ENCODE data around the gene RNF113B. TPM values are rescaled to one million over a fixed set of nuclear protein-coding genes. Genes with fewer than 3 reads are reported as not detected.

RNF113B gene
- total RNA-seq, 2 experiments from 2014 or later = not detected

GRCh38 chr13:98222816-98223215, 45.7 kb upstream of the RNF113B start:
- no peaks in the 10 kb centered on the region for H3K9me3 ChIP-seq (ENCODE audit: low read length)
- TF ChIP-seq EZH2phosphoT487 (IDR thresholded peaks at IDR 0.05; ENCODE audit: borderline replicate concordance, low read depth, low read length) (no peak), CTCF (conservative IDR thresholded peaks at IDR 0.05; ENCODE audit: low read length) (no peak)
- BruUV-seq (replicated peaks) = no TSS peak
- POLR2A ChIA-PET = no interaction called here
- no peaks in the 10 kb centered on the region for H3K9me2 ChIP-seq (ENCODE audit: insufficient read depth, low read length)
- CTCF ChIA-PET (ENCODE audit: unreplicated experiment) = no interaction called here
- no peak overlapping the region for H3K4me3 ChIP-seq (ENCODE audit: low read depth, low read length, poor library complexity, severe bottlenecking)
- H3K4me2 ChIP-seq (ENCODE audit: low read length) = no peak overlapping the region
- no peak overlapping the region for H2AFZ ChIP-seq (ENCODE audit: low read length)
- H3K4me1 ChIP-seq (ENCODE audit: insufficient read depth, low read length, poor library complexity, severe bottlenecking) = no peaks in the 10 kb centered on the region
- H4K20me1 ChIP-seq (ENCODE audit: insufficient read depth, low read length) = no peaks in the 10 kb centered on the region
- no peaks in the 10 kb centered on the region for H3K79me2 ChIP-seq (ENCODE audit: insufficient read depth, low read depth, low read length)
- DNase-seq (ENCODE audit: low spot score) = no peak
- no peak overlapping the region for H3K27ac ChIP-seq (ENCODE audit: low read depth, low read length, poor library complexity, severe bottlenecking)
- H3K36me3 ChIP-seq (ENCODE audit: insufficient read depth, low read length) = no peaks in the 10 kb centered on the region
- intact Hi-C loops (cut with micrococcal nuclease; ENCODE audit: unreplicated experiment) = no loop called here

- Histone ChIP-seq H3K9me2 (ENCODE audit: insufficient read depth, low read length) (no peaks in the 10 kb centered on the region), H3K36me3 (ENCODE audit: insufficient read depth, low read length) (no peaks in the 10 kb centered on the region), H2AFZ (ENCODE audit: low read length) (no peak overlapping the region), H3K4me3 (ENCODE audit: low read depth, low read length, poor library complexity, severe bottlenecking) (no peak overlapping the region), H3K4me1 (ENCODE audit: insufficient read depth, low read length, poor library complexity, severe bottlenecking) (no peaks in the 10 kb centered on the region), H3K27ac (ENCODE audit: low read depth, low read length, poor library complexity, severe bottlenecking) (no peak overlapping the region), H3K4me2 (ENCODE audit: low read length) (no peak overlapping the region), H3K79me2 (ENCODE audit: insufficient read depth, low read depth, low read length) (no peaks in the 10 kb centered on the region), H3K9me3 (ENCODE audit: low read length) (no peaks in the 10 kb centered on the region), H4K20me1 (ENCODE audit: insufficient read depth, low read length) (no peaks in the 10 kb centered on the region)
- no peak for TF ChIP-seq CTCF (conservative IDR thresholded peaks at IDR 0.05; ENCODE audit: low read length)
- TF ChIP-seq EZH2phosphoT487 (IDR thresholded peaks at IDR 0.05; ENCODE audit: borderline replicate concordance, low read depth, low read length) = no peak
- CTCF ChIA-PET (ENCODE audit: unreplicated experiment) = no interaction called here
- POLR2A ChIA-PET = interaction anchor here (0.6 kb wide), 1 partner anchor 56 kb away, joined by 3 read pairs; no protein-coding TSS in a partner anchor
- no TSS peak for BruUV-seq (replicated peaks)
- intact Hi-C loops (cut with micrococcal nuclease; ENCODE audit: unreplicated experiment) = no loop called here
- no peak for DNase-seq (ENCODE audit: low spot score)
These were observed 45.0 kb upstream of the RNF113B start for GRCh38 chr13:98222081-98222554.

GRCh38 chr13:98221234-98221633, 44.2 kb upstream of the RNF113B start:
- H3K9me2 ChIP-seq (ENCODE audit: insufficient read depth, low read length) = no peaks in the 10 kb centered on the region
- ChIA-PET CTCF (ENCODE audit: unreplicated experiment) (no interaction called here), POLR2A (interaction anchor here (0.6 kb wide), 1 partner anchor 57 kb away, joined by 3 read pairs; no protein-coding TSS in a partner anchor)
- H3K4me1 ChIP-seq (ENCODE audit: insufficient read depth, low read length, poor library complexity, severe bottlenecking) = no peaks in the 10 kb centered on the region
- intact Hi-C loops (cut with micrococcal nuclease; ENCODE audit: unreplicated experiment) = no loop called here
- no peak overlapping the region for H3K27ac ChIP-seq (ENCODE audit: low read depth, low read length, poor library complexity, severe bottlenecking)
- no peaks in the 10 kb centered on the region for H4K20me1 ChIP-seq (ENCODE audit: insufficient read depth, low read length)
- no peaks in the 10 kb centered on the region for H3K9me3 ChIP-seq (ENCODE audit: low read length)
- DNase-seq (ENCODE audit: low spot score) = no peak
- no peak overlapping the region for H3K4me2 ChIP-seq (ENCODE audit: low read length)
- no peaks in the 10 kb centered on the region for H3K79me2 ChIP-seq (ENCODE audit: insufficient read depth, low read depth, low read length)
- no peaks in the 10 kb centered on the region for H3K36me3 ChIP-seq (ENCODE audit: insufficient read depth, low read length)
- no peak overlapping the region for H2AFZ ChIP-seq (ENCODE audit: low read length)
- no peak overlapping the region for H3K4me3 ChIP-seq (ENCODE audit: low read depth, low read length, poor library complexity, severe bottlenecking)
- TF ChIP-seq CTCF (conservative IDR thresholded peaks at IDR 0.05; ENCODE audit: low read length) (no peak), EZH2phosphoT487 (IDR thresholded peaks at IDR 0.05; ENCODE audit: borderline replicate concordance, low read depth, low read length) (no peak)
- BruUV-seq (replicated peaks) = no TSS peak

Measured in OCI-LY7 (cell line).